IPS DF 4.7 (cell line): ENCODE data around the gene GEMIN5.

Source experiments
- DNase-seq: peaks from one replicate; pipeline ENCODE4 v3.0.0-alpha.2; 2013; ENCODE audit warnings: low spot score; ENCODE audit errors: extremely low read depth

The GEMIN5 gene

GRCh38 chr5:154884424-154884823 lies 53.6 kb downstream of the GEMIN5 start:
- DNase-seq: no peak

- DNase-seq: no peak
These were observed 56.0 kb downstream of the GEMIN5 start for GRCh38 chr5:154881986-154882385.

DNA sequence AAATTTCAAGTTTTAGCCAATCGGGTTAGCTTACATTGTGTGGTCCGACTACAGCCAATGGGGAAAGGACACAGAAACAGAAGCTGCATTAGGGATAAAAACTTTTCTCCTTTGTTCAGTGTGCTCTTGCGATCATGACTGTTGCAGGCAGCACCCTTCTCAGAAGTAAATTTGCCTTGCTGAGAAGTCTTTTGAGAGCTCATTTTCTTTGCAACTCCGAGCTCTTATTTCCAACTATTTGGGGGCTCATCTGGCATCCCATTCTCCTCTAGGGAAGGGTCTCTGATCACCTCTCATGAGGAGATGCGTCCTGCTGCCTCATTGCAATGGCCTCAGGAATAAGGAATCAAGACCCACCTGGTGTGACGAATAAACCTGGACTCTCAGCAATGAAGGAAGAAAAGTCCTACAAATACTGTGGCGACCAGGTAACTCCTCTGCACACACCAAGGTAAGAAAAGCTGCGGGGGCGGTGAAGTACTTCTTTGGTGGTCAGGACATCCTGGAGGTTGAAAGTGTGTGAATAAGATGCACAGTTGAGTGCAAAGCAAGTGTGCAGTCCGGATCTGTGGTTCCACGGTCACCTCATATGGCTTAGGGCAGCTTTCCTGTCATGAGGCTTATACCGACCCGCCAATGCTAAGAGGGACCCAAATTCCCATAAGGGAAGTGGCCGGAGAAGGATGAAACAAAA lies 59.2 kb downstream of the GEMIN5 start:
- no peak for DNase-seq

- DNase-seq: no peak
These were observed 64.2 kb downstream of the GEMIN5 start for GRCh38 chr5:154873791-154874331.

DNA sequence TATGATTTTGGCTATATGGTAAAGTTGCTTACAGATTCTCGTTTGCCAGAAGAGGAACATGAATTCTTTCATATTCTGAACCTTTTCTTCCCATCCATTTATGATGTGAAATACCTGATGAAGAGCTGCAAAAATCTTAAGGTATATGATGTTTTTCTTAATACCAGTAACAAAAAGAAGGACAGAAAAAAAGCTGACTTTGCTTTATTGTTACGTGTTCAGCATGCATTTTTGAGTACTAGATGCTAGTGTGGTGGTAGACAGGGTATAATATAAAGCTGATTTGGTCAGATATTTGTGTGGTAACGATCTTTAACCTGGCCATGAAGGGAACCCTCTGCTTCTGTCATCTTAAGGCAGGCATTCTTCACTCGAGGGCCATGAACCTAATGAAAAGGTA lies 66.3 kb downstream of the GEMIN5 start:
- DNase-seq: no peak

GRCh38 chr5:154868702-154869101 lies 69.3 kb downstream of the GEMIN5 start:
- no peak for DNase-seq

DNA sequence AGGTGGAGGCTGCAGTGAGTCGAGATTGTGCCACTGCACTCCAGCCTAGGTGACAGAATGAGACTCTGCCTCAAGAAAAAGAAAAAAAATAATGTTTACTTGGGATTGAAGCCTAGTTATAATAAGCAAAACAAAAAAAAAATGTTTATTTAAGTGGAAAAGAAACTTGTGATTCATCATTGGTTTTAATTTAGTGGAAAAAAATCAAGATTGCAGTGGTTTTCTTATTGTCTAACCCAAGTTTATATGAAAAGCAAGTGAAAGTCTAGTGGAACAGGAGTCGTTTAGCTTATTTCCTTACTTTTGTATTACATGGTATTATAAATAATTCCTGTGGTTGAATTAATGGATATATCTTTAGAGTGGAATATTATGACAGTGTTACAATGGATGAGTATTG lies 71.2 kb downstream of the GEMIN5 start:
- DNase-seq: no peak

- no peak for DNase-seq
These were observed 72.4 kb downstream of the GEMIN5 start for GRCh38 chr5:154865466-154866184.

DNA sequence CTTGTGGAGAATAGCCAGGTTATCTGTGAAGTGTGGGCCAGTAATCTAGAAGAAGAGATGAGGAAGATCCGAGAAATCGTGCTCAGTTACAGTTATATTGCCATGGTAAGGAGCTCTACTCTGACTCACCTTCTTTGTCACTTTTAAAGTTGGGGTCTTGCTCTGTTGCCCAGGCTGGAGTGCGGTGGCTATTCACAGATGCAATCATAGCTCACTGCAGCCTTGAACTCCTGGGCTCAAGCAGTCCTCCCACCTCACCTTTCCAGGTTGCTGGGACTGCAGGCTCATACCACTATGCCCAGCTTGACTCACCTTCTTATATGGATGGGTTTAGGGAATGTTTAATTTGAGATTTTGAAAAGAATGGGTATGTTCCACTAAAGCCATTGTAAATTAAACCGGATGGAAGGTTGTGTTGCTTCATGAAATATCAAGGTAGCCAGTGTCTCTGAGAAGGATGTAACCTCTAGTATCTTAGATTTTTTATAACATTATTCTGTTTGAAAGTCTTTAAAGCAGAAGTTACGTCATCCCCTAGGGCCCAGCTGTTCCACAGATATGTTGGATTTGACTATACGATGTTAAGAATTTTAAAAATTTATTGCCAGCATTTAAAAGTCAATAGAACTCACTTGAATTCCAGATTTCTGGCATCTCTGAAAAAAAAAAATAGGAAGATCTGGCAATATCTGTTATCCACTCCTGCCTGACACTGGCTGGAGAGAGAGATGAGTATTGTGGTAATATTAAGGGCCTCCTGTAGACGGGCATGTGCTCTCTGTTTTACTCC lies 74.5 kb downstream of the GEMIN5 start:
- DNase-seq: no peak

DNA sequence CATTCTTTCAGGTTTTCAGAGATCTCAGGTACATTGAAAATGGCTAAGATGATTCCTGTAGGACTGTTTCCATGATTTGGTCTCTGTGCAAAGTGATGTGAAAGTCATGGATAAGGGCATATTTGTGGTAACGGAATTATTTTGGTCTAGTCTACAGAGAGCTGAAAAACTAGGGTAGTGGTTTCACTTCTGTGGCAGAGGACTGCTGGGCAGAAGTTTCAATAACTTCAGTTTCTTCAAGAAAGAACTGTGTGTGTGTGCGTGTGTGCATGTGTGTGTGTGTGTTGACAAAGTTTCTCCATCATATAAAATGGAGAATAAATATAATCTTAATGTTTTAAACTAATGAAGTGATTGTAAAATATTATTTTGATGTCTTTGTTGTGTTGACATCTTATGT lies 75.2 kb downstream of the GEMIN5 start:
- DNase-seq: no peak

DNA sequence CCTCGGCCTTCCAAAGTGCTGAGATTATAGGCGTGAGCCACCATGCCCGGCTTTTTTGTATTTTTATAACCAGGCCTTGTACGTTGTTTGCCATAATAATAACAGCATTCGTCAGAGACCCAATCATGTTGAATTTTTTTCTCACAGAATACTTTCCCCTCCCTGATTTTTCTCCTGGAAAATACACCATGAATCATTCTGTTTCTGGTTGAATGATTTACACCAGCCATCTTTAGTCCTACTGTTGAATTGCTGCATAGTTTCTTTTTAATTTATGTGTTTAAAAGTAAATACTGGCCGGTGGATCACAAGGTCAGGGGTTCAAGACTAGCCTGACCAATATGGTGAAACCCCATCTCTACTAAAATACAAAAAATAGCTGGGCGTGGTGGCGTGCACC lies 76.1 kb downstream of the GEMIN5 start:
- no peak for DNase-seq

GRCh38 chr5:154860765-154861164 lies 77.2 kb downstream of the GEMIN5 start:
- no peak for DNase-seq

DNA sequence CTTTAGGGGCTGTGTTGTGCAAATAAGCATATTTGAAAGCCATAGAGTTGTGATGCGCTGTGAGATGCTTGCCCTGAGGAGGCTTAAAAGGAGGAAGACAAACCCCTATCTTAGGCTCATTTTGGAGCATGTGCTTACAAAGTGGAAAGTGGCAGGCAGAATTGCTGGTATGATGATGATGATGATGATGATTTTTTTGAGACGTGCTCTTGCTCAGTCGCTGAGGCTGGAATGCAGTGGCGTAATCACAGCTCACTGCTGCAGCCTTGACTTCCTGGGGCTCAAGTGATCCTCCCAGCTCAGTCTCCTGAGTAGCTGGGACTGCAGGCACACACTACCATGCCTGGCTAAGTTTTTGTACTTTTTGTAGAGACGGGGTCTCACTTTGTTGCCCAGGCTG lies 77.9 kb downstream of the GEMIN5 start:
- DNase-seq: no peak

DNA sequence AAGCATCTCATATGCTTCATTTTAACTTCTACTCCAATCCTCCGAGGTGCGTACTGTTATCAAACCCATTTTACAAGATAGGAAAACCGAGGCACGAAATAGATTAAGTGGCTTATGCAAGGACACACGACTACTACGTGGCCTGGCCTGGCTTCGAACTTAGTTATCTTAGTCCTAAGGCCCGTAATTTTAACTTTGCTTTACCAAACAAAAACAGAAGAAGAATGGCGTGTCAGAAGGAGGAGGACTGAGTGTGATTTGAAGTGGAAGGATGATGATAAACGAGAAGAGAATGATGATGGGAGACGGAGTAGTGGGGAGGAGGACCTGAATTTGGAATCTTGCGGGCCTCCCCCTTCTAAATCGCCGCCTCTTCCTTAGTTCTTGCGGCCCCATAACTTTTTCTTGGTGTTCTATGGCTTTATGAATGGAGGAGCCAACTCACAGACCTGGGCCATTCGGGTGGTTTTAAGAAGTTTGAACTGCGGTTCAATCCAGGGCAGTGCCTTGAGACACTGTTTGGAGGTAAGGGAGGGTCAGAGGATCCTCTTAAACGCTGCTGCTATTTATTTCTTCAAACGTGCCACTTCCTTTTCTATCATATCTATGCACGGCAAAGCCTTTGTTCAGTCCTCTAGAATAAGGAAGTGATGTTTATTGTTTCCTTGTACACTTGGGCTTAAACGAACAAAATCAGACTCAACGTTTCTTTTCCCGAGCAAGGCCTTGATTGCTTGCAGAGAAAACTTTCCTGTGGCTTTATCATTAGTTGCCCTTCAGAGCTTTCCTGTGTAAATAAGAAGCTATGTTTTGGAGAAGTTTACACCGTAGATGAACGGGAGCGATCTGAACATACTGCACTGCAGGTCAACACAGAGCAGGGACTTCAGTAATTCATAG lies 78.8 kb downstream of the GEMIN5 start:
- DNase-seq: no peak

GRCh38 chr5:154858297-154858971 lies 79.6 kb downstream of the GEMIN5 start, which contains the start of gene CNOT8:
CNOT8 (plus strand) TSS chr5:154858627; CDS start chr5:154863279, 4,652 bp downstream.
- DNase-seq: no peak

DNA sequence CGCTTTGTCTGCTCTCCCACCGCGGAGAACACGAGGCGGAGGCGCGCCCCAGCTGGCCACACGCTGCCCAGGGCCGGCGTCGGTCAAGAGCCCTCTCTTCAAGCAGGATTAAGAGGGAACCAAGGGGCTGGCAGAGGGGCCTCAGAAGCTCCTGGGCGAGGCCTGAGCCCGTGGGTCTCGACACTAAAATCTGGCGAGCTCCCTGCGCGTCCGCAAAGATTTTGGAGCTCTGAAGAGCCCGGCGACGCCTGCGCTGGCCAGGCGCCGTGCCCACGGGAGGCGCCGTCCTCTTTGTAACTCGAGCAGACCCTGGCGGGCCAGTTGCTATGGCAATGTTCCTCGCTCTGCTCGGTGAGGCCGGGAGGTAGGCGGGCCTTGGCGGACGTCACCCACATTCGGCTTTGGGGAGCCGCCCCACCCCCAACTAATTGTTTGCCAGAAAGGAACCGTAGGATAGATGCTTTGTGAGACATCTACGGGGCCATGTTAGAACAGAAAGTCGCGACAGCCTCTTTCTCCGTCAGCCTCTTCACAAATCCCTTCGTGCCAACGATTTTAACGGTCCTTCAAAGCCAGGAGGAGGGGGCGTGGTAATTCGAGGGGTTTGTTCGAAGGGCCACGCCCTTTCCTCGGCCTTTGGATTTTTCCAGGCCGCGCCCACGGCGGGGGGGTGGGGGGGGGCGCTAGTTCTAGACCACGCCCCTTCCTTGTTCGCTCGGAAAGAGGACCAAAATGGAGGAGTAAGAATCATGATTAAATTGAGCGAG lies 80.3 kb downstream of the GEMIN5 start:
- no peak for DNase-seq

- no peak for DNase-seq
These were observed 86.7 kb downstream of the GEMIN5 start for GRCh38 chr5:154851351-154851750.

GRCh38 chr5:154850255-154851062 lies 87.6 kb downstream of the GEMIN5 start, which contains the start of gene FAXDC2:
FAXDC2 (minus strand) TSS chr5:154850603; CDS start chr5:154838178, 12,425 bp downstream.
- DNase-seq: no peak

DNA sequence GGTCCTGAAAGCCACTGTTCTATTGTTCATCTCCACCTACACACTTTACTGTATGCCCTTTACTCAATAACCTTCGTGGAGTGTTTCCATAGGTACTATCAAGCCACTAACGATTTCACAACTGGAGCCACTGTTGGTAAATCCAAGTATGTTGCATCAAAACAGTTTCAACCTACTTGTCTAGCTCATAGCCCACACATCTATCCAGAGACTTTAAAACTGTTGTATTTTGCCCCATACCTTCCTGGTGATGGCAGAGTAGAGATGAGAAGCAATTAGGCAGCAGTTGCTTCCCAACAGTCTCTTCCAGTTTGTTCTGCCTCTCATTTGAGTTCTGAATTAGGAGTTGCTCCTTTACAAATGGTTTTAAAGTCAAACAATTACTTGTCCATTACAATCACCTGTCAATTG lies 88.2 kb downstream of the GEMIN5 start:
- no peak for DNase-seq
